Activated T-helper 1 cell treated with Interleukin-2 at 50 U/mL for 16 hours (primary cell): Measurements from ENCODE around the gene KLF13.

ENCODE experiments used
- DNase-seq: peaks from one replicate; pipeline ENCODE4 v3.0.0-alpha.2; 2020; ENCODE audit warnings: low read depth

KLF13 gene

DNA sequence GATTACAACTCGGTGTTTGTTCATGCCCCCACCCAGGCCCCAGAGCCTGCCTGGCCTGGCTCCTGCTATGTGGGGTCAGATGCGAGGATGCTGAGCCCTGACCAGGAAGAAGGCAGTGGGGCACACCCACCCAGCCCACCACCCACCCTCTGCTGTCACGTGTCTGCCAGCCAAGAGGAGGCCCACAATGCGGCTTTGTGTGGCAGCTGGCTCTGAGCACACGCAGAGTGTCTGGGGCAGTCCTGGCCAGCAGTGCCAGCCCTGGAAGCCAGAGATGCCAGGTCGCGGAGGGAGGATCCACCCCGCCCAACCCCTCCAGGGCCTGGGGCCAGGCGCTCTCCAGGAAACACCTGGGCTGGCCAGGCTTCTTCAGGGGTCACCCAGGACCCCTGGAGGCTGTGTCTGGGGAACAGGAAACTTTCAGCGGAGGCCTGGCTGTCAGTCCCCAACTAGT lies 26.4 kb upstream of the KLF13 start:
- DNase-seq: no peak

DNA sequence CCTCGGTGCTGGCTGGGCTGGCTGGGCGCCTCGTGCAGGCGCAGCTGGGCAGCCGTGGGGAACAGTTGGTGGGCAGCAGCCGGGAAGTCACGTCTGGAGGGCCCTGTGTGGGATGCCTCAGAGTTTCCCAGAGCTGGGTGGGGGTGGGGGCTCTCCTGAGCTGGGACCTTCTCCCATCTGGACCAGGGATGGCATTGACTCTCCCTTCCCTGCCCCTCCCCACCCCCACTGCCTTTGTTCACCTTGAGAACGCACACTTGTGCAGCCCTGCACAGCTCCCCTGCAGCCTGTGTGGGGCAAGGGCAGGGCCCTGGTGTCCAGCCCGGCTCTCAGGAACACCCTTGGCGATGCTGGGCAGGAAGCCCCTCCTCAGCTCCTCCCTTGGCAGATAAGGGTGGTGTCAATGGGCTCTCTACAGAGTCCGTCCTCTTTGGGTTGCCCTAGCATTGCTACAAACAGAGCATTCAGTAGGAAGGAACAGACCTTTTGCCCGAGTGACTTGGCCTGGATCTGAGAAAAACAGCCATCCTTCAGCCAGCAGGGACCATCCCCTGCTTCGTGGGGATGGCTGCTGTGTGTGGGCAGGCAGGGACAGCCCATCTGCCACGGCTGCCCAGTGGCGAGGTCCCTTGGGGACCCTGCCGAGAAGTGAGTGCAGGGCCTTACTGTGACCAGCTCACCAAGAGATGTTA lies 25.5 kb upstream of the KLF13 start:
- no peak for DNase-seq

DNA sequence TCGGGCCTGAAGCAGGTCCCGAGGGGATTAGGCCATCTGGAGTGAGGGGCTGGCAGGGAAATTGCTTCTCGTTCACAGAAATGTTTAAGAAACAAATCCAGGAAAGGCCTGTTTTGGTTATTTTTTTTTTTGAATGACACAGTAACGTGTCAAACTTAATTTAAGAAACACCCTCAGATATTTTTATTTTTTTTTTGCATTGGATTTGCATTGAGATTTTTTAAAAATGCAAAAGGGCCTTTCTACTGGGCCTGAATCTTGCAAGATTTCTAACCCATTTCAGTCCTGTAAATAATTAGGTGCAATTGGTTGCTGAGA lies 25.0 kb upstream of the KLF13 start:
- no peak for DNase-seq

DNA sequence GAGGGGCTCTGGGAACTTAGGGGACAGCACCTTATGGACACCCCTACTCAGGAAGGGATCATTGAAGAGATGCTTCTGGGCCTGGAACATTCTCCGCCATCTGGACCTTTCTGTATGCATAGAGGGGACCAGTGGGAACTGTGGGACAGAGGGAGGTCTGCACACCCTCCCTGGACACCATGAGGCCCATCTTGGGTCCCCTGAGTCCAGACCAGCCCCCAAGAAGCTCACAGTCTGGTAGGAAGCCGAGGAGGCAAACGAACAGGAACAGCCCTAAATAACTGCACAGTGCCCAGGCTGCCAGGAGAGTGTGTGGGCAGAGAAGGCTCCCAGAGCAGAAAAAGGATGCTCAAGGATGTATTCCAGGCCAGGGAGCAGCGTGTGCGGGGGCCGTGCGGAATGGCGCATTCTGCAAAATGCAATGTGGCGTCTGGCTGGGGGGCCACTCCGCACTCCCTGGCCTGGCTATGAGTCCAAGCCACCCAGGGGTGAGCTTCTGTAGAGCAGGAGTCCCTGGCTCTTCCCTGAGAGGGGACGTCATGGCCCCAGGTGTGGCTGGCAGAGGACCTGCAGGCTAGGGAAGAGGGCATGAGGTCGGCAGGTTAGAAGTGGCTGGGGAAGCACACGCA lies 24.5 kb upstream of the KLF13 start:
- DNase-seq: no peak

DNA sequence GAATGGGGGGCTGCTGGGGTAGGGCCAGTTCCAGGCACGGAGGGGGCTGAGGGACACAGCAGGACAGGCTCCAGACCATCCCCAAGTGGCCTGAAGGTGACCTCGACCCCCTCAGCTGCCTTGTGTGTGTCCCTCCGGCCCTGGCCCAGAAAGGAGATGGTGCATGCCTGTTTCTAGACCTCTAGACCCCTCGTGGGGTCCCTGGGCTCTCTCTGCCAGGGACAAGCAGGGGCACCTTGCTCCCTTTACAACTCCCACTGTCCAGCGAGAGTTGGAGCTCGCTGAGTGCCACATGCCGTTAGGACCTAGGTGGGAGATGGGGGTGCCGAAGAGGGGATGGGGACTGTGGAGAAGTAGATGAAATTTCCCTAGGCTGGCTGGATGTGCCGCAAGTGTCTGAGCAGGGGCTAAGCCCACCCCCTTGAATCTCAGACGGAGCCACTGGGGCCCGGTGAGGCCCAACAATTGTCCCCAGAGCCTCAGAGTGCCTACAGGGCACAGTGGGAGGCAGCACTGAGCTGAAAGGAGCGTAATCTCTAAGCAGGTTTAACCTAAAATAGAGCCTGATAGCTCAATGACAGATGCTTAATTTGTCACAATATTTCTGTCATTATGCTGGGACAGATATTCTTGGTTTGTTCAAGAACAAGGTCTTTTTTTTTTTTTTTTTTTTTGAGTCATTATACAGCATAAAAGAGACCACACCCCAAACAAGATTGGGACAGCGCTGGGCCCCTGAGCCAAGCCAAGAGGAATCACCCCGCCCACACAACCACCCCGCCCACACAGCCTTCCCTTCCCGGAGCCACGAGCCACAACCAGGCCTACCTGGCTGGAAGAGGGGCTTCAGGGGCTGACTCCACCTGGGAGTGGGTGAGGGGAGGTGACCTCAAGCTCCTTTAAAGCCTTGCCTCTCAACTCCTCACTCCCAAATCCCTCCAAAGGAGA lies 23.6 kb upstream of the KLF13 start:
- no peak for DNase-seq

DNA sequence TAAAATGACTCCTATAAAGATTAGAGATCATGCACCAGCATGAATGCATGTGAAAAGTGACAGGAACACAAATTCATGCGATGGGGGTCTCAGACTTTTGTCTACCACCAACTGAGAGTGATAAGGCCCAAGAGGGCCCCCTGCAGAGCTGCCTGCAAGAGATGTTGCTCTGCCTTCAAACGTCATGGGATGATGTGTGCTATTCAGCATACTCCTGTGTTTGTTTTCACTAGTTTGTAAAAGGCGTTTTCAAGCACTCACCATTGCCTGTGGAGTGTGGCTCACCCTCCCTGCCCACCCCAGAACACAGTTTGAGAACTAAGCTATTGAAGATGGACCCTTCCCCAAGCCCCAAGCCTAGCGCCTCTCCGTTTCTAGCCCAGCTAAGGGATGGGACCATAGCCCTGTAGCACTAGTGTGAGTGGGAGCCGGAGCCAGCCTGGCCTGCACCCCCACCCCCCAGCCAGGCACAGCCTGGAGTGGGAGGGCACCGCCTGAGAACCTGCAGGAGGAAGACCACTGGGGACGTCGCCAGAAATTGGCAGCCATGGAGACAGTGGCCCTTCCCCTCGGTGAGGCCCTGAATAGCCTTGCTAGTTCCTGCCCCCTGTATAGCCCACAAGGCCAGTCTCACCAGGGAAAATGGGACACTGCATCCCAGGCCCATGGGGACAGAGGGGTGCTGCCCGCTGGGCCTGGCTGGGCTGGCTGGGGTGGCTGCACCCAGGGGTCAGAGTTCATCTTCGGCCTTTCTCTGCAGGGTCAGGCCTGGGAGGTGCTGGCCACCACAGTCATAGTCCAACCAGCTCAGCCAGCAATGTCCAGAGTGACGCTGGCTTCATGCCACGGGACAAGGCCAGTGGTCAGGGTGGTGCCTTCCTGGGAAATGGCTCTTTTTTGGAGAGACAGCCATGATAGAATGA lies 22.6 kb upstream of the KLF13 start:
- DNase-seq: no peak

DNA sequence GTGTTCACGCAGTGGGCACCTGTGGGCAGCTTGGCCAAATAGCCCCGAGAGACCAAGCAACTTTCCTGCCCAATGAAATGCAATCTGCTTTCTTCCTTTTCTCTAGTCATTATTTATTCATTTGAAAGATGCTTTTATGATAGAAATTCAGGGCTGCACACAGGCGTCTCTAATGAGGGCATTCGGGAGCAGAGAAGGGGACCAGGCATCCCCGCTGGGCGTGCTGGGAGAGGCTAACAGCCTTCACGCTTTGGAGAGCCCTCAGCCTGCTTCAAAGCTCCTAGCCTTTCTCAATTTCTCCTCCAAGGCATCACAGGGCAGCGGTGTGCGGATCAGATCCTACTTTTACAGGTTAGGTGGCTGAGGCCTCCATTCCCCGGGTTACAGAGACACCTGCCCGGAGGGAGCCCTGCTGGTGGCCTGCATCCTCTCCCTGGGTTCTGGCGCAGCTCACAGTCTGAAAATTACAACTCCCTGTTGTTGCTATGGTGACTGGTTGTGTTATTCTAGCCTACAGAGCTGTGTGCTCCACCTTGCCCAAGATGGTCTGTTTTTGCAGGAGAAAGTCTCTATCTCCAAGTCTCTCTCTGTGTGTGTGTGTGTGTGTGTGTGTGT lies 21.8 kb upstream of the KLF13 start:
- no peak for DNase-seq

DNA sequence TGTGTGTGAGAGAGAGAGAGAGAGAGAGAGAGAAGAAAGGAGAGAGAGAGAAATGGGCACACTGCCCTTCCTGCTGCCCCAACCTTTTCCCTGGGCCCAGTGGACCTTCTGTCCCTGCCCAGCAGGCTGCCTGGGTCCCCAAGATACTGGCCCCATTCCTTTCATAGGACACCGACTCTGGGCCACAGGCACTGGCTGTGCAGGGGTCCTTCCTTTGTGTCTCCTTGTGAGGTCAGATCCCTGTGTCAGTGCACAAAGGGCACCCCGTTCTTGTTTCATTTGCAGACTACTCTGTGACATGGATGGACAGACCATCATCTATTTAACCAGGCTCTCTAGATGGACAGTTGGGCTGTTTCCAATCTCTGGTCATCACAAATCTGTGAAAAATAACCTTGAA lies 21.3 kb upstream of the KLF13 start:
- no peak for DNase-seq

DNA sequence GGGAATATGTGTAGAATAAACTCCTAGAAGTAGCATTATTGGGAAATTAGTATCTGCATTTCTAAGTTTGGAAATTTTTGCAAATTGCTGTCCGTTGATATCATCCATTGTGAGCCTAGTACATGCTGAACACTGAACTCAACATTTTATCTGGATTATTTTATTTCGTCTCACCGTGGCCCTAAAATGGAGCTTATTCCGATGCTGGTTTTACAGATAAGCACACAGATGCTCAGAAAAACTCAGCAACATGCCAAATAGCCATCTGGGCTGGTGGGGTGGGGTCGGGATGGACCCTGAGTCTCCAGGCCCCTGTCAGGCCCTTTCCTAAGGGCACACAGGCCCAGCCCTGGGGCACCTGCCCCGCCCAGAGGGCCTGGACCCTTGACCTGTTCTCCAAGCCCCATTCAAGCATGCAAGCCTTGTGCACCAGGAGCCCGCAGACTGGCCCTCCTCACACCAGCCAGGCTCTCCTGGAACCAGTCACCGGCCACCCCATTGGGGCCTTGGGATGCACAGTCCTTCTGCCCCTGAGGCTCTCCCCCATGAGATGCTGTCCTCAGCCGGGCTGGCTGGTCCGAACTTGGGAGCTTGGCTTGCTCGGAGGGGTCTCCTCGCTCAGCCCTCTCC lies 20.7 kb upstream of the KLF13 start:
- no peak for DNase-seq

DNA sequence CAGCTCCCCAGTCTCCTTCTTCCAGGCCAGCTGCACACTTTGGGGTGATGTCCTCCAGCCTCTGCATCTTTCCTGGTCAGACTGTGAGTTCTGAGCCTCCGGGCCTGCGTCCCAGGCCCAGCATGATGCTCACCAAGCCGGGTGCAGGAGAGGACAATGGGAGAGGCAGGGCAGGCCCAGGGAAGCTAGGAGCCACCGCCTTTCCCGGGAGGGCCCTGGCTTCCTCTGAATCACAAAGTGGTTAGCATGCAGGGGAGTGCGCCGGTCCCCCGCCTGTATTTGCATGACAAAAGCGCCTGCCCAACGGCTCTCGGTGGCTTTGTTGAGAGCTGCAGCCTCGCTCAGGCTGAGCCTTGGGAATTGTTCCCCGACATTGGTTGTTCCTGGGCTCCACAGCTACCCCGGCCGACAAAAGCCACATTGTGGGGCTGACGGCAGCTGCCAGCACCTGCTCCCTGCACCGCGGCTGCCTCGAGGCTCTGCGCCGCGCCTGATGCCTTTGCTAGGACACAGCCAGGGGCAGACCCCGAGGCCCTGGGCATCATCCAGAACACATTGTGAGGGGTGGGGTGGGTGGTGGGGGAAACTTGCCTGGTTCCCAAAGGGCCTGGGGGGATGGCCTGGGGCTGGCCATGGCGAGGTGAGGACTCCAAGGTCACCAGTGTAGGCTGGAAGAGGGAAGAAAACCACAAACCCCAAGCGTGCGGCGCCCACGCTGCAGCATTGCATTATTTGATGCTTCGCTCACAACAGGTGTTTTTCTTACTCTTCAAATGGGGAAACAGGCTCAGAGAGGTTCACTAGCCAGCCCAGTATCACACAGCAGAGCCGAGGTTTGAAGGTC lies 20.0 kb upstream of the KLF13 start:
- DNase-seq: no peak

DNA sequence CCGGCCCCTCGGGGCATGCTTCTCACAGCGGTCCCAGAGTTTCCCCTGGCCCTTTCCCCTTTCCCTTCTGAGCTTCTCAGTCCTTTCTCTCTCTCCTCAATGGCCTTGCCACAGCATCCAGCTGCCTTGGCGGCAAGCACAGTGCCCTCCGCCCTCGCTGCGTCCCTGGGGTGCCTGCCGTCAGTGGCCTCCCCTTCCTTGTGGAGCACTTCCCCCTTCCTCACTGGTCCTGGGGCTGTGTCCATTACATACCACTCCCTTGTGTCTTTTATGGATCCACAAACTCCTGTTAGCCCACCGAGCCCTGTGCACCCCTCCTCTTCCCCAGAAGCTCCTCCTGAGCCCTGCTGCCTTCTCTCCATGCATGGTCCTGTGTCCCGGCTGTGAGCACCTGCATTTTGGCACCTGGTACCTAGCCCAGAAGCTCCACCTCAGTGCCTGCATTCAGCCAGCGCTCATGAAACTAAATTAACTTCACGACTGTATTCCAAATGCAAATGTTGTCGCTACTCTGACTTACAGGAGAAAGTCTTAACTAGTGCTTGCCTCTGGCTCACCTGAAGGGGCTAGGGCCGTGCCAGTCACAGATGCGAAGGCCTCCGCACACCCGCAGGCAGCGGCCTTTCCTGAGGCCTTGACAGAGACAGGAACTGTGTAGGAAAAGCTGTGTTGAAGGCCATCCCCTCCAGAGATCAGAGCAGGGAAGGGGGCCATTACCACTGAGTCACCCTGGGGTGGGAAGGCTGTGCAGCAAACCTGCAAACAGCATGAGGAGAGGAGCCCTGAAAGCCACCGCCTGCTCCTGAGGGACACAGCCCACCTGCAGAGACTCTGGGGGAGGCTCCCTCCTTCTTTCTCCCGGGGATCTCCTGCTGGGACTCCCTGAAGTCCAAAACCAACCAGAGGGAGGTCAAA lies 19.1 kb upstream of the KLF13 start:
- DNase-seq: no peak

DNA sequence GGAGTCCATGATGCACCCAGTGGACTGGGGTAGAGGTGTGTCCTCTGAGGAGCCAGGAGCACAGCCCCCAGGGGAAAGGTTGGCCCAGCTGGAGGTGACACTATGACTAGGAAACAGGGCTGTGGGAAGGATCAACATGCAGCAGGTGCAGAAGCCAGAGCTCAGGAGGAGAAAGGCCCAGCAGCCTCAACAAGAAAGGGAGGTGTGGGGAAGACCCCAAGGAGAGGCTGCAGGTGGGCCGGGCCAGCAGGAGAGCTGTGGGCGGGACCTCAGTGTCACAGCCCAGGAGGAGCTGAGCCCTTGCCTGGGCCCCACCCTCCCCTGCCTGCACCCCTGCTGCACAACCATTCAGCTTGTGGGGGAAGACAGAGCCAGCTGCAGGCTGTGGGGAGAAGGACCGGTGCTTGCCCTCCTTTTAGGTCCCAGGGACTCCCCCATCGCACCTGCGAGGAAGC lies 18.4 kb upstream of the KLF13 start:
- DNase-seq: no peak

DNA sequence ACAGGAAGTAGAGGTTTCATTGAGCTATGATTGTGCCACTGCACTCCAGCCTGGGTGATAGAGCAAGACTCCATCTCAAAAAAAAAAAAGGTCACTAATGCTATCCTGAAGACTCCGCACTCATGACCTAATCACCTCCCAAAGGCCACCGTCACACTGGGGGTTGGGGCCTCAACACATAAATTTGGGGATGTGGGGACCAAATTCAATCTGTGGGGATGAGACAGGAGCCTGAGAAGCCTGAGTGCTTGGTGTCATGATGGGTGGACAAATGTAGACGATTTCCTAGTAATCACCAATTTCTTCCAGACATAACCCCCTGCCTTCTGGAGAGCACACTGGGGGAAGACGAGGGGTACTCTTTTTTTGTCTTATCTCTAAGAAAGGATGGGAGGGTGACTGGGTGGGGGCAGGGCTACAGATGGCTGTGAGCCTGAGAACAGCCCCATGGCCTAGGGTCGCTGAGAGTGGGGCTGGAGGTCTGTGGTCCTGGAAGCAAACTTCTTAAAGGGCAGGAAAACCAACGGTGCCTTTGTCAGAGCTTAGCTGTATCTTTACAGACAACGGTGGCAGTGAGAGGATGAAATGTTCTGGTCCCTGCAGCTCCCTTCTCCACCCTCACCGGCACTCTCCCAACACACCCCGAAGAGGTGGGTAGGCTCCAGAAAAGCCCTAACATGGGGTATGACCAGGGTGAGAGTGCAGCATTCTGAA lies 16.6 kb upstream of the KLF13 start:
- no peak for DNase-seq

DNA sequence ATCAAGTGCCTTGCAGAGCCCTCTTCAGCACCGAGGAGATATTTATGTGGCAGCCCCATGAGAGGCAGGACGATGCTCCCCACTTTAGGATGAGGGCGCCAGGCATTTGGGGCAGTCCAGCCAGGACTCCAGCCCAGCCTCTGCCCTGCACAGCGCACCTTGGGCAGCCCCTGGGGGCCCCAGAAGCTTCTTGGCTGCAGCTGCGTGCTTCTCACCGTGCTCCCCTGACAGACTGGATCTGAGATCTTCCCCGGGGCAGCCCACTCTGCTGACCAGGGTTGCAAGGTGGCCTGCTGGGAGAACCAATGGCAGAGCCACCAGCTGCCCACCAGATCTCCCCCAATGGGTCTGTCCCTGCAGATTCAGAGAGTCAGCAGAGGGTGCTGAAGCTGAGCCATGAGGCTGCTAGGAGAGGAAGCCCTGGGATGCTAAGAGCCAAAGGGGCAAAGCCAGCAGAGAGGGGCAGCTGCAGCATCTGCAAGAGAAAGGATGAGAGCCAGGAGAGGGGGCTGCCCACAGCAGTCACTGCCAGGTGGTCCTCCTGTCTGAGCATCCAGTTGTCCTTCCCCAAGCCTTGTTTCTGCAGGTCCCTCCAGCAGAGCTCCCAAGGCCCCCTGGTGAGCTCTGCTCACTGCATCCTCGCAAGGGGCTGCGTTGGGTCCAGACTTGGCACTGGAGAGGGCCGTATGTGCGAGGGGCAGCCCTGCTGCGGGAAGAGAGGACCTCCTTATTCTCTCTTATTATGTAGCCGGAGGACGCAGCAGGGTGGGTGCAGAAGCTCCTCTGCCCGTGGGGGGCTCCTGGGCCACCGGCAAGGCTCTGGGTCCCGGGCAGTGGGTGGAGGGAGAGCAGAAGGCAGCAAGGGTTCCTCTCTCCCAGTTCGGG lies 14.7 kb upstream of the KLF13 start:
- DNase-seq: no peak

DNA sequence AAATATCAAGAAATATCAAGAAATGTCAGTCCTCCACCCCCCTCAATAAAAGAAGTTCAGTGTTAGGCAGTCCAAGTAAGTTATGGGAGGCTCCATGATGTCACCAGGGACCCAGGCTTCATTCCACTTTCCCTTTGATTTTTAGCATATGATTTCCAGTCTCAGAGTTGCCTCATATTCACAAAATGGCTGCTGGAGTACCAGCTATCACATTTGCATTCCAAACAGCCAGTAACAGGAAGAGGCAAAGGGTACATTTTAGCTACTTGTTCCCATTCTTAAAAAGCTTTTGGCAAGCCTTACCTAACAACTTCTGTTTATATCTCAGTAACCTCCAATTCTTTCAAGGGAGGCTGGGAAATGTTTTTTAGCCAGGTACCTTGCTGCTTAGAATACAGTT lies 13.4 kb upstream of the KLF13 start:
- no peak for DNase-seq

DNA sequence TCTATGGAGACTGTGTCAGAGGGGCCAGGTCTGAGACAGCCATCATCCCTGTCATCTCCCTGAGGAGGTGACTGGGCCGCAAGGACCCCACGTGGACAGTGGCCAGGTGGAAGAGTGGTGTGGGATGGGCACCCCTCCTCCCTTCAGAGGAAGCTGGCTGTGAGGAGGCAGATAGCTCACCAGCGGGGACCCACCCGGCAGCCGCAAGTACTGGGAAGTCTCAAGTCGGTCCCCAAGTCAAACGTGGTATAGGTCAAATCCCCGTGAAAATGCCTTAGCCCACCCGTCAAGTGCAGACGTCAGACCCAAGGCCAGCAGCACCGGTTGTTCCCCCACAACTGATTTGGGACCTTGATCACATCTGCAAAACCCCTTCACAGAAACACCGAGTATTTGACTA lies 12.3 kb upstream of the KLF13 start:
- DNase-seq: no peak

DNA sequence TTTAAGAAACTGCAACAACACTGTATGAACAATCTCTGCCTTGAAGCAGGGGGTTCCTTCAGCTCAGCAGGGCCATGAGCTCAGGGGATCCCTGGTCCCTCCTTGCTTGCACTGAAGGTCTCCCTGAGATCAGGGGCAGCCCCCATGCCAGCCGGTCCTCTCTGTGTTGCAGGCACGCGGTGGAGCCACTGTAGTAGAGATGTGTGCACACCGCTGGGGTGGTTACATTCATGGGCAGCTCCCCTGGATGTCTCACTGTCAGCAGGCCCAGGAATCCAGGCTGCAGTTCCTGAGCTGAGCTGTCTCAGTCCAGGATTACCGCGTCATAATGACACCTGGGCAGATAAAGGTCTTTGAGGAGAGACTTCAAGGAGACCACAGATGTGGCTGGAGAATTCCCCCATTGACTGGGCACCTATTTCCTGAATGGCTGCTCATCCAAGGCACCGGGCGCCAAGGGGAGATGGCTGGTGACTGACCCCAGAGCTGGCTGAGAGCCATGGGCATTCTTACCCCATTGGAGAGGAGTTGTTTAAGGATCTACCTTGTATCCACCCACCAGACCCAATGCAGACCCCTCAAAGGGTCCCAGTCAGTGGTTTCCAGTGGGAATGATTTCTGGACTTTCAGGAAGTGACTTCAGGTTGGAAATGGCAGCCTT lies 10.4 kb upstream of the KLF13 start:
- no peak for DNase-seq
